Gastroesophageal sphincter (tissue), 4 donors: ENCODE measurements around the gene ANKRD9. TPM values are rescaled to one million over a fixed set of nuclear protein-coding genes. Genes with fewer than 3 reads are reported as not detected.

Experiments
- ATAC-seq: fragments of 150-250 bp; one replicate; pipeline ENCODE4 v1.9.1; 2016; ENCODE audit warnings: mild to moderate bottlenecking, moderate library complexity
- H3K27ac ChIP-seq, 4 donors: fragments of 200-600 bp; sonication (generic) in 3 of 4; 1 replicate in 3 of 4; 2 replicates in 1 of 4; pipeline ENCODE4 v1.5.1; 2016 to 2019
- H3K27me3 ChIP-seq: fragments of 200-600 bp; sonication (generic); one replicate; pipeline ENCODE4 v1.5.1; 2019
- H3K36me3 ChIP-seq, 2 donors: fragments of 200-600 bp; sonication (generic); one replicate each; pipeline ENCODE4 v1.5.1; 2019; ENCODE audit warnings: control low read depth in 1 of 2
- H3K4me1 ChIP-seq, 3 donors: fragments of 200-600 bp; sonication (generic); 1 replicate in 2 of 3; 2 replicates in 1 of 3; pipeline ENCODE4 v1.5.1; 2016 to 2019; ENCODE audit warnings: control low read depth in 2 of 3
- H3K4me3 ChIP-seq, 2 donors: fragments of 200-600 bp; sonication (generic); one replicate each; pipeline ENCODE4 v1.5.1; 2019; ENCODE audit warnings: mild to moderate bottlenecking in 1 of 2, moderate library complexity in 1 of 2
- H3K9me3 ChIP-seq, 3 donors: fragments of 200-600 bp; sonication (generic); one replicate each; pipeline ENCODE4 v1.5.1; 2017 to 2019; ENCODE audit warnings: control low read depth in 2 of 3
- CTCF ChIP-seq, 4 experiments: fragments of 200-600 bp in 2 of 4; fragments of 450-650 bp in 2 of 4; sonication (generic) in 1 of 4; IDR thresholded peaks; one replicate each; pipeline ENCODE4 v1.5.1; 2017 to 2019; ENCODE audit warnings: antibody characterized with exemption in 4 of 4, mild to moderate bottlenecking in 2 of 4, moderate library complexity in 2 of 4
- EP300 ChIP-seq: sonication (generic); formaldehyde crosslinking; IDR thresholded peaks from one replicate; pipeline ENCODE4 v1.6.1; 2017; ENCODE audit warnings: antibody characterized with exemption, mild to moderate bottlenecking
- POLR2A ChIP-seq, 2 donors: fragments of 450-650 bp; IDR thresholded peaks; one replicate each; pipeline ENCODE4 v1.6.1; 2017; ENCODE audit warnings: antibody characterized with exemption in 2 of 2, mild to moderate bottlenecking in 2 of 2, moderate library complexity in 1 of 2
- POLR2AphosphoS5 ChIP-seq: sonication (generic); formaldehyde crosslinking; IDR thresholded peaks from one replicate; pipeline ENCODE4 v1.6.1; 2017; ENCODE audit warnings: antibody characterized with exemption
- WGBS, 2 donors: methylation state at CpG; one replicate each; pipeline ENCODE4 v1.1.5; 2018; ENCODE audit warnings: low coverage in 1 of 2; 5-methylcytosine and 5-hydroxymethylcytosine counted together
- total RNA-seq, 4 donors: library from RNA; depleted of rRNA; stranded (reverse); fragments of >200 nt; gene quantifications; one replicate each; pipeline ENCODE4 v1.1.0, GENCODE V29; 2016

ANKRD9 gene
- total RNA-seq, 4 donors from 2014 or later = 19.4 to 44.2 (median 31.3) TPM

GRCh38 chr14:102462391-102462790, 47.2 kb downstream of the ANKRD9 start:
- 42% methylated on average over 4 of the region's 4 CpGs; no CpG with 5 or more reads in 1 of the 2 donors for WGBS, 2 donors
- Histone ChIP-seq H3K27ac (peak overlapping the region in 3 of 4 donors; percentile 56 to 80 (median 72)), H3K27me3 (no peaks in the 10 kb centered on the region), H3K4me1 (peaks cover 0 to 20% (median 0%) of the 10 kb centered on the region in 3 donors), H3K4me3 (no peak overlapping the region), H3K36me3 (peaks cover 0 to 71% of the 10 kb centered on the region in 2 donors), H3K9me3 (no peaks in the 10 kb centered on the region)
- TF ChIP-seq POLR2A (IDR thresholded peaks at IDR 0.05) (no peak), POLR2AphosphoS5 (no peak), EP300 (no peak), CTCF (IDR thresholded peaks at IDR 0.05) (no peak)
- no peak for ATAC-seq

GRCh38 chr14:102461490-102462338, 47.9 kb downstream of the ANKRD9 start:
- 66 to 73% methylated on average over 8 to 13 of the region's 14 CpGs for WGBS, 2 donors
- Histone ChIP-seq H3K4me3 (no peak overlapping the region), H3K9me3 (no peaks in the 10 kb centered on the region), H3K27ac (peak overlapping the region; percentile 35 to 80 (median 72)), H3K36me3 (peaks cover 0 to 71% of the 10 kb centered on the region in 2 donors), H3K4me1 (peaks cover 0 to 20% (median 0%) of the 10 kb centered on the region in 3 donors), H3K27me3 (no peaks in the 10 kb centered on the region)
- TF ChIP-seq CTCF (IDR thresholded peaks at IDR 0.05) (no peak), POLR2AphosphoS5 (no peak), POLR2A (IDR thresholded peaks at IDR 0.05) (no peak), EP300 (no peak)
- ATAC-seq = peak; percentile 73

- Histone ChIP-seq H3K4me3 (no peak overlapping the region), H3K27me3 (no peaks in the 10 kb centered on the region), H3K36me3 (peaks cover 0 to 91% of the 10 kb centered on the region in 2 donors), H3K9me3 (no peaks in the 10 kb centered on the region), H3K27ac (no peak overlapping the region), H3K4me1 (peaks cover 0 to 15% (median 0%) of the 10 kb centered on the region in 3 donors)
- 71 to 100% methylated on average over 2 of the region's 2 CpGs for whole genome bisulfite sequencing, 2 donors
- TF ChIP-seq CTCF (IDR thresholded peaks at IDR 0.05) (no peak), EP300 (no peak), POLR2AphosphoS5 (no peak), POLR2A (IDR thresholded peaks at IDR 0.05) (no peak)
- no peak for ATAC-seq
Observed at GRCh38 chr14:102457509-102457908, 52.1 kb downstream of the ANKRD9 start.

- no peaks in the 10 kb centered on the region for H3K27me3 ChIP-seq
- H3K9me3 ChIP-seq = no peaks in the 10 kb centered on the region
- WGBS, 2 donors = no CpG with 5 or more reads among the region's 5 CpGs
- no peak for ATAC-seq
- no peaks in the 10 kb centered on the region for H3K4me1 ChIP-seq
- H3K27ac ChIP-seq = no peak overlapping the region
- no peak for TF ChIP-seq POLR2AphosphoS5
- TF ChIP-seq EP300 = no peak
- no peak for TF ChIP-seq POLR2A (IDR thresholded peaks at IDR 0.05)
- no peak for TF ChIP-seq CTCF (IDR thresholded peaks at IDR 0.05)
- peaks cover 0 to 98% of the 10 kb centered on the region in 2 donors for H3K36me3 ChIP-seq
- H3K4me3 ChIP-seq = no peak overlapping the region
Observed at GRCh38 chr14:102454711-102455110, 54.9 kb downstream of the ANKRD9 start.

- no peak overlapping the region for H3K27ac ChIP-seq
- peaks cover 0 to 100% of the 10 kb centered on the region in 2 donors for H3K36me3 ChIP-seq
- no peak for ATAC-seq
- no peaks in the 10 kb centered on the region for H3K4me1 ChIP-seq
- 100% methylated on average over 1 of the region's 24 CpGs; no CpG with 5 or more reads in 1 of the 2 donors for WGBS, 2 donors
- no peaks in the 10 kb centered on the region for H3K27me3 ChIP-seq
- H3K9me3 ChIP-seq = no peaks in the 10 kb centered on the region
- H3K4me3 ChIP-seq = no peak overlapping the region
- TF ChIP-seq CTCF (IDR thresholded peaks at IDR 0.05) (no peak), POLR2A (IDR thresholded peaks at IDR 0.05) (no peak), POLR2AphosphoS5 (no peak), EP300 (no peak)
Observed at GRCh38 chr14:102452302-102452701, 57.3 kb downstream of the ANKRD9 start.
